Activated naive CD4-positive, alpha-beta T cell treated with anti-CD3 and anti-CD28 coated beads, Interleukin-2, amount 10 ng/mL, durations not matched to agents 7 days and 5 days (primary cell): ENCODE data around the gene TOMM40.
"Not testable (repeated sequence)": the region's sequence is repeated elsewhere in the genome, so short reads cannot be mapped to it uniquely, and the experiment has no call there.

Experiments
- CTCF ChIA-PET: fragments of 350-600 bp; sonication (Branson Sonifier 250); formaldehyde crosslinking; loops from one replicate; lab custom pipeline; 2021; ENCODE audit warnings: antibody characterized with exemption; lab: Charles Lee
- DNase-seq: peaks from one replicate; pipeline ENCODE4 v3.0.0-alpha.2; 2020
- H3K27ac Mint-ChIP-seq: one replicate; pipeline ENCODE4 v1.8.0; 2021; ENCODE audit warnings: mild to moderate bottlenecking, moderate library complexity, mixed read lengths
- H3K27me3 Mint-ChIP-seq: one replicate; pipeline ENCODE4 v1.8.0; 2021; ENCODE audit warnings: mild to moderate bottlenecking, mixed read lengths
- H3K36me3 Mint-ChIP-seq: one replicate; pipeline ENCODE4 v1.8.0; 2021; ENCODE audit warnings: mixed read lengths
- H3K4me1 Mint-ChIP-seq: one replicate; pipeline ENCODE4 v1.8.0; 2021; ENCODE audit warnings: mixed read lengths
- H3K4me3 Mint-ChIP-seq: one replicate; pipeline ENCODE4 v1.8.0; 2021; ENCODE audit warnings: mild to moderate bottlenecking, moderate library complexity, mixed read lengths
- H3K9me3 Mint-ChIP-seq: one replicate; pipeline ENCODE4 v1.8.0; 2021; ENCODE audit warnings: mixed read lengths

The TOMM40 gene

DNA sequence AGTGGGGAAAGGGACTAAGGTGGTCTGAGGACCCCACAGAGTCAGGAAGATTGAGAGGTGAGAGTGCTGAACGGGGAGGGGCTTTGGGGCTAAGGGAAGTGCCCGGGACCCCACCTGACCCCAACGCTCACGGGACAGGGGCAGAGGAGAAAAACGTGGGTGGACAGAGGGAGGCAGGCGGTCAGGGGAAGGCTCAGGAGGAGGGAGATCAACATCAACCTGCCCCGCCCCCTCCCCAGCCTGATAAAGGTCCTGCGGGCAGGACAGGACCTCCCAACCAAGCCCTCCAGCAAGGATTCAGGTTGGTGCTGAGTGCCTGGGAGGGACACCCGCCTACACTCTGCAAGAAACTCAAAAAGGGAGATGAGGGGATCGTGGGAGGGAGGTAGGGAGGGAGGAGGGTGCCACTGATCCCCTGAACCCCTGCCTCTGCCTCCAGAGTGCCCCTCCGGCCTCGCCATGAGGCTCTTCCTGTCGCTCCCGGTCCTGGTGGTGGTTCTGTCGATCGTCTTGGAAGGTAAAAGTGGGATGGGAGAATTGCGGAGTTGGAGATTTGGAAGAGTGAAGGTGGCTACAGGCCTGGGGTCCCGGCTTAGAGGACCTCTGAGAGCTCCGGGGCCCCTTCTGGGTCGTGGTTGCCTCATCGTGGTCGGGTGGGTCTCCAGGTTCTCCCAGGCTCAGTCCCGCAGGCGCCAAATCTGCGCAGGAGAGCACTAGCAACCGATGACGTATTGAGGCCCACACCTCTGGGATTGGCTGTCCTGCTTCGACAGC lies 23.6 kb downstream of the TOMM40 start, which contains the start of gene APOC1:
TSS of gene APOC1 (plus strand) at position 176 of the 774 bp plus-strand sequence. CDS start at position 460, 284 bp downstream.
- peak; percentile 87 for DNase-seq
- Mint-ChIP-seq H3K27ac (peak within 1 kb of the TSS; percentile 69), H3K27me3 (peaks cover 45% of the 10 kb centered on the region), H3K4me3 (peak within 1 kb of the TSS; percentile 88), H3K4me1 (peaks cover 14% of the 10 kb centered on the region)
- not testable (repeated sequence) for H3K36me3 Mint-ChIP-seq, H3K9me3 Mint-ChIP-seq
- CTCF ChIA-PET, result interaction anchor here (1.5 kb wide), 1 partner anchor 38 kb away, joined by 4 read pairs; no protein-coding TSS in a partner anchor

- CTCF ChIA-PET, result no interaction called here
- no peak overlapping the region for H3K27ac Mint-ChIP-seq
- no peaks in the 10 kb centered on the region for H3K36me3 Mint-ChIP-seq
- no peak overlapping the region for H3K4me3 Mint-ChIP-seq
- peaks cover 50% of the 10 kb centered on the region for H3K27me3 Mint-ChIP-seq
- DNase-seq, result no peak
- H3K9me3 Mint-ChIP-seq, result no peaks in the 10 kb centered on the region
- H3K4me1 Mint-ChIP-seq, result peaks cover 5% of the 10 kb centered on the region
Observed at GRCh38 chr19:44924243-44924725, 33.2 kb downstream of the TOMM40 start.

GRCh38 chr19:44925114-44925891 lies 34.2 kb downstream of the TOMM40 start:
- H3K4me3 Mint-ChIP-seq, result no peak overlapping the region
- no peak overlapping the region for H3K27ac Mint-ChIP-seq
- no peak for DNase-seq
- H3K27me3 Mint-ChIP-seq, result peaks cover 53% of the 10 kb centered on the region
- peaks cover 5% of the 10 kb centered on the region for H3K4me1 Mint-ChIP-seq
- CTCF ChIA-PET, result no interaction called here
- no peaks in the 10 kb centered on the region for H3K36me3 Mint-ChIP-seq
- no peaks in the 10 kb centered on the region for H3K9me3 Mint-ChIP-seq

- H3K27me3 Mint-ChIP-seq, result peaks cover 53% of the 10 kb centered on the region
- H3K36me3 Mint-ChIP-seq, CTCF ChIA-PET, H3K27ac Mint-ChIP-seq, DNase-seq, H3K4me3 Mint-ChIP-seq, H3K9me3 Mint-ChIP-seq, H3K4me1 Mint-ChIP-seq: not testable (repeated sequence)
Observed at GRCh38 chr19:44926245-44927077, 35.4 kb downstream of the TOMM40 start.

- Mint-ChIP-seq H3K9me3 (no peaks in the 10 kb centered on the region), H3K27me3 (peaks cover 45% of the 10 kb centered on the region), H3K4me3 (no peak overlapping the region), H3K36me3 (no peaks in the 10 kb centered on the region), H3K4me1 (peaks cover 5% of the 10 kb centered on the region), H3K27ac (no peak overlapping the region)
- no peak for DNase-seq
- CTCF ChIA-PET, result interaction anchor here (0.6 kb wide), 1 partner anchor 245 kb away, joined by 3 read pairs; no protein-coding TSS in a partner anchor
Observed at GRCh38 chr19:44927746-44928145, 36.7 kb downstream of the TOMM40 start.

DNA sequence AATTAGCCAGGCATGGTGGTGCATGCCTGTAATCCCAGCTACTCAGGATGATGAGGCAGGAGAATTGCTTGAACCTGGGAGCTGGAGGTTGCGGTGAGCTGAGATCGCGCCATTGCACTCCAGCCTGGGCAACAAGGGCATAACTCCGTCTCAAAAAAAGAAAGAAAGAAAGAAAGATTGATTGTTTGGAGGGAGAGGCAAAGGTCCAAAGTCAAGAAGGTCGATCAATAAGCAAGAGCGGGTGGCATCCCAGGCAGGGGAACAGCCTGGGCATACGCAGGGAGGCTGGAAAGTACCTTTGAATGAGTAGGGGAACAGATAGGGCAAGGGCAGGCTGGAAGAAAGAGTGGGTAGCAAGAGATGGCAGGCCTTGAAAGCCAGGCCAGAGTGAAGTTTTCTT lies 39.0 kb downstream of the TOMM40 start:
- Mint-ChIP-seq H3K36me3 (no peaks in the 10 kb centered on the region), H3K9me3 (no peaks in the 10 kb centered on the region), H3K4me1 (peaks cover 5% of the 10 kb centered on the region), H3K4me3 (no peak overlapping the region), H3K27ac (no peak overlapping the region), H3K27me3 (peaks cover 38% of the 10 kb centered on the region)
- no peak for DNase-seq
- CTCF ChIA-PET, result no interaction called here

- DNase-seq, result no peak
- peaks cover 28% of the 10 kb centered on the region for H3K27me3 Mint-ChIP-seq
- H3K27ac Mint-ChIP-seq, result no peak overlapping the region
- H3K4me3 Mint-ChIP-seq, result no peak overlapping the region
- peaks cover 5% of the 10 kb centered on the region for H3K4me1 Mint-ChIP-seq
- no peaks in the 10 kb centered on the region for H3K9me3 Mint-ChIP-seq
- CTCF ChIA-PET, result no interaction called here
- H3K36me3 Mint-ChIP-seq, result no peaks in the 10 kb centered on the region
Observed at GRCh38 chr19:44931541-44931940, 40.5 kb downstream of the TOMM40 start.

DNA sequence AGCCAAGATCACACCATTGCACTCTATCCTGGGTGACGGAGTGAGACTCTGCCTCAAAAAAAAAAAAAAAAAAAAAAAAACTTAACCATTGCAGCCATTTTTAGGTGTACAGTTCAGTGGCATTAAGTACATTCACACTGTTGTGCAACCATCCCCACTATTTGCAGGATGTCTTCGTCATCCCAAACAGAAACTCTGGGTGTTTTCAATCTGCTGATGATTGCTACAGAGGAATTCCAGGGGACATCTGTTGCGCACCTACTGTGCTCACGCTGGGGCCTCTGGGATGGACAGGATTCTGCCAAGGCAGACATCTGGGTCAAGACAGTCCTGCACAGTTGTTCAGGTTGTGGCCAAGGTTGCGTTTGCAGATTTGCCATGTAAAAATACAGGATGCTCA lies 48.6 kb downstream of the TOMM40 start:
- Mint-ChIP-seq H3K27ac (no peak overlapping the region), H3K4me1 (no peaks in the 10 kb centered on the region), H3K9me3 (no peaks in the 10 kb centered on the region), H3K36me3 (no peaks in the 10 kb centered on the region), H3K27me3 (peaks cover 8% of the 10 kb centered on the region), H3K4me3 (no peak overlapping the region)
- CTCF ChIA-PET, result no interaction called here
- no peak for DNase-seq

DNA sequence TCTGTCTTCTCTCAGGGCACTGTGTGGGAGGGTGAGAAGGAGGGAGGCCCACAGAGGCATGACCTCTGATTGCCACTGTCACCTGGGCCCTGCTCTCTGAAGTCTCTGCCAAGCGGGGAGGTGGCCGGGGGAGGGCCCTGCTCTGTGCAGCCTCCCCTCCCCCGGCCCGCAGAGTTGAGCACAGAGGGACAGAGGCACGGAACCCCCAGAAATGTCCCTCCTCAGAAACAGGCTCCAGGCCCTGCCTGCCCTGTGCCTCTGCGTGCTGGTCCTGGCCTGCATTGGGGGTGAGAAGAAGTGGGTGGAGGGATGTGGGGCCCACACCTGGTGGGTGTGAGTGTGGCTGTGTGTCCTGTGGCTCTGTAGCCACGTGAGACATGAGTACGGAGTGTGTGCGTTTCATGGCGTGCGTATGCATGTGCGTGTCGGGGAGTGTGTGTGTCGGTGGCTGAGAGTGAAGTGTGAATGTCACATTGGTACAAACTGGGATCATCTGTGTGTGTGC lies 51.1 kb downstream of the TOMM40 start, which contains the start of gene APOC4:
TSS of gene APOC4 (plus strand) at position 171 of the 505 bp plus-strand sequence. CDS start at position 212, 41 bp downstream.
- Mint-ChIP-seq H3K36me3 (no peaks in the 10 kb centered on the region), H3K9me3 (no peaks in the 10 kb centered on the region), H3K4me3 (no peak within 1 kb of the TSS), H3K27me3 (no peaks in the 10 kb centered on the region), H3K27ac (no peak within 1 kb of the TSS), H3K4me1 (peaks cover 2% of the 10 kb centered on the region)
- DNase-seq, result no peak
- CTCF ChIA-PET, result no interaction called here

DNA sequence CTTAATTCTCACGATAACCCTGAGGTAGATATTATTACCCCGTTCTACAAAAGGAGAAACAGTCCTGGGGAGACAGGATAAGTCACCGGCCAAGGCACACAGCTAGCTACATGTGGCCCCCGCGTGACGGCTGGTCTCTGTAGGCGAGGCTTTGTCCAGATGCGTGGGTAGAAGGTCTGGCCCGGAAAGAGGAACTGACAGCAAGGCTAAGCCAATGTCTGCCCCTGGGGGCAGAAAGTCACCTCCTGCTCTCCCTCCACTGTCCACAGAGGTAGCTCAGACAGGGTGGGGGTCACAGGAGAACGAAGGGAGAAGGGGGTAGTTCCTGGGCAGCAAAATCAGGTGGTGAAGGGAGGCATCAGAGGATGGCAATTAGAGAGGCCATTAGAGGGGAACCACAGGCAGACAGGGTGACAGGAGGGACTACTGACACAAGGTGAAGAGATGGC lies 52.8 kb downstream of the TOMM40 start:
- Mint-ChIP-seq H3K9me3 (no peaks in the 10 kb centered on the region), H3K36me3 (no peaks in the 10 kb centered on the region), H3K4me1 (peaks cover 2% of the 10 kb centered on the region), H3K4me3 (no peak overlapping the region), H3K27ac (no peak overlapping the region), H3K27me3 (no peaks in the 10 kb centered on the region)
- CTCF ChIA-PET, result no interaction called here
- DNase-seq, result no peak

DNA sequence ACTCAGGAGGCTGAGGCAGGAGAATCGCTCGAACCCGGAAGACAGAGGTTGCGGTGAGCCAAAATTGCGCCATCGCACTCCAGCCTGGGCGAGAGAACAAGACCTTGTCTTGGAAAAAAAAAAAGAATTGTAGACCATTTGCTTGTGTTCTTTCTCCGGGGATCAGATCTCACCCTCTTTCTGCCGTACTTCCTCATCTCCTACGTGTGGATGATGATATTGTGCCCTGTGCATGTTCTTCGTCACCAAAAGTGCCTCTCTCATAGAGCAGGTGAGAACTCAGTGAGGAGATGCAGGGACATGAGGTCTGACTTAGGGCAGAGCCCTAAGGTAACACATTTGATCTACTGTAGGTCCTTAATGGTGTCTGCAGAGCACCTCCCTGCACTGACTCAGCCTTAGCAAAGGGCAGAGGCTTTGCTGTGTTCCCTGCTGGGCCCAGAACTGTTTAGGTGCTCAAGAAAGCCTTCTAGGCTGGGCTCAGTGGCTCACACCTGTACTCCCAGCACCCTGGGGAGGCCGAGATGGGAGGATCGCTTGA lies 56.1 kb downstream of the TOMM40 start:
- CTCF ChIA-PET, result no interaction called here
- H3K27me3 Mint-ChIP-seq, result no peaks in the 10 kb centered on the region
- DNase-seq, result no peak
- H3K27ac Mint-ChIP-seq, result no peak overlapping the region
- no peak overlapping the region for H3K4me3 Mint-ChIP-seq
- H3K4me1 Mint-ChIP-seq, result peaks cover 2% of the 10 kb centered on the region
- no peaks in the 10 kb centered on the region for H3K9me3 Mint-ChIP-seq
- no peaks in the 10 kb centered on the region for H3K36me3 Mint-ChIP-seq

DNA sequence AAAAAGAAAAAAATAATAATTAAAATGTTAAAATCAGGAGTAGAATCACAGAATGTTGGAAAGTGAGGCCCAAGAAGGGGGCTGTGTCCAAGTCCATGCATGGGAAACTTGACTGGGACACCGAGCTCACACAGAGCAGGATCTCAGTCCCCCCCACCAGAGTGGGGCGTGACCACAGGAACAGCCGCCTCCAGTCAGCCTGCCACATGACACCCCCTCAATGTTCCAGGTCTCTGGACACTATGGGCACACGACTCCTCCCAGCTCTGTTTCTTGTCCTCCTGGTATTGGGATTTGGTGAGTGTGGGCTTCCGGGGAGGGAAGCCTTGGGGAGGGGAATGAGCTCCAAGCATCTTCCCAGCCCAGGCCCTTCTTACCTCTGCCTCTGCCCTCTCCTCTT lies 57.2 kb downstream of the TOMM40 start:
- H3K4me1 Mint-ChIP-seq, result peaks cover 4% of the 10 kb centered on the region
- CTCF ChIA-PET, result interaction anchor here (1.2 kb wide), 1 partner anchor 45 kb away, joined by 5 read pairs; no protein-coding TSS in a partner anchor
- H3K9me3 Mint-ChIP-seq, result no peaks in the 10 kb centered on the region
- H3K27ac Mint-ChIP-seq, result no peak overlapping the region
- H3K27me3 Mint-ChIP-seq, result no peaks in the 10 kb centered on the region
- no peak for DNase-seq
- H3K4me3 Mint-ChIP-seq, result no peak overlapping the region
- H3K36me3 Mint-ChIP-seq, result no peaks in the 10 kb centered on the region

- Mint-ChIP-seq H3K9me3 (no peaks in the 10 kb centered on the region), H3K4me1 (peaks cover 9% of the 10 kb centered on the region), H3K27ac (no peak overlapping the region), H3K27me3 (no peaks in the 10 kb centered on the region), H3K4me3 (no peak overlapping the region), H3K36me3 (no peaks in the 10 kb centered on the region)
- DNase-seq, result no peak
- CTCF ChIA-PET, result interaction anchor here (1.0 to 1.2 kb wide), 2 partner anchors 37 to 45 kb away, joined by 4 to 5 read pairs; no protein-coding TSS in a partner anchor
Observed at GRCh38 chr19:44948763-44949374, 57.8 kb downstream of the TOMM40 start.
